HCT116 (cell line): Measurements from ENCODE around the gene AKAP8.

Experiments used
- CTCF ChIP-seq, 3 experiments: fragments of 200-600 bp in 1 of 3; sonication (generic) in 1 of 3; IDR thresholded peaks in 2 of 3; conservative IDR thresholded peaks in 1 of 3; 2 replicates each; pipeline ENCODE4 v1.5.1; 2012 to 2017; ENCODE audit warnings: low read depth in 2 of 3, low read length in 2 of 3, antibody characterized with exemption in 1 of 3, borderline replicate concordance in 1 of 3, control low read depth in 1 of 3, mild to moderate bottlenecking in 1 of 3, mixed read lengths in 1 of 3, mixed run types in 1 of 3, moderate library complexity in 1 of 3; ENCODE audit not compliant: insufficient read depth in 1 of 3
- EZH2 ChIP-seq: fragments of 200-600 bp; sonication (generic); IDR thresholded peaks from 2 replicates; pipeline ENCODE4 v1.6.1; 2017; ENCODE audit warnings: antibody characterized with exemption, mixed run types
- POLR2A ChIP-seq: IDR thresholded peaks from 2 replicates; pipeline ENCODE4 v1.7.0; 2011; ENCODE audit warnings: borderline replicate concordance; ENCODE audit not compliant: insufficient read depth, insufficient read length; ENCODE audit errors: extremely low read depth
- REST ChIP-seq: IDR thresholded peaks from 2 replicates; pipeline ENCODE4 v1.6.1; 2012; ENCODE audit warnings: low read depth
- ZNF274 ChIP-seq: fragments of 200-500 bp; sonication (Bioruptor generic); IDR thresholded peaks from 2 replicates; pipeline ENCODE4 v1.6.1; 2014; ENCODE audit warnings: mild to moderate bottlenecking, low read depth, low read length, inconsistent platforms
- TF ChIP-seq, protein P1 (sequence below): IDR thresholded peaks from 2 replicates; pipeline ENCODE4 v1.6.1; 2011; ENCODE audit warnings: mild to moderate bottlenecking, low read length, moderate library complexity; ENCODE audit not compliant: insufficient replicate concordance; ENCODE audit errors: extremely low read depth
- TF ChIP-seq, protein P2 (sequence below): IDR thresholded peaks from 2 replicates; pipeline ENCODE4 v1.6.1; 2012

GRCh38 chr19:15367439-15367838 is 12.1 kb downstream of the AKAP8 start:
- TF ChIP-seq CTCF (IDR thresholded peaks at IDR 0.05 in 2 of 3, conservative IDR thresholded peaks at IDR 0.05 in 1 of 3; ENCODE audit: borderline replicate concordance in 1 of 3, insufficient read depth in 1 of 3, low read depth in 2 of 3, low read length in 2 of 3), result no peak
- TF ChIP-seq ZNF274, result no peak
- no peak for TF ChIP-seq EZH2
- TF ChIP-seq POLR2A, result no peak
- no peak for TF ChIP-seq REST
- TF ChIP-seq, protein P1, sequence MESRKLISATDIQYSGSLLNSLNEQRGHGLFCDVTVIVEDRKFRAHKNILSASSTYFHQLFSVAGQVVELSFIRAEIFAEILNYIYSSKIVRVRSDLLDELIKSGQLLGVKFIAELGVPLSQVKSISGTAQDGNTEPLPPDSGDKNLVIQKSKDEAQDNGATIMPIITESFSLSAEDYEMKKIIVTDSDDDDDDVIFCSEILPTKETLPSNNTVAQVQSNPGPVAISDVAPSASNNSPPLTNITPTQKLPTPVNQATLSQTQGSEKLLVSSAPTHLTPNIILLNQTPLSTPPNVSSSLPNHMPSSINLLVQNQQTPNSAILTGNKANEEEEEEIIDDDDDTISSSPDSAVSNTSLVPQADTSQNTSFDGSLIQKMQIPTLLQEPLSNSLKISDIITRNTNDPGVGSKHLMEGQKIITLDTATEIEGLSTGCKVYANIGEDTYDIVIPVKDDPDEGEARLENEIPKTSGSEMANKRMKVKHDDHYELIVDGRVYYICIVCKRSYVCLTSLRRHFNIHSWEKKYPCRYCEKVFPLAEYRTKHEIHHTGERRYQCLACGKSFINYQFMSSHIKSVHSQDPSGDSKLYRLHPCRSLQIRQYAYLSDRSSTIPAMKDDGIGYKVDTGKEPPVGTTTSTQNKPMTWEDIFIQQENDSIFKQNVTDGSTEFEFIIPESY, result no peak
- TF ChIP-seq, protein P2, sequence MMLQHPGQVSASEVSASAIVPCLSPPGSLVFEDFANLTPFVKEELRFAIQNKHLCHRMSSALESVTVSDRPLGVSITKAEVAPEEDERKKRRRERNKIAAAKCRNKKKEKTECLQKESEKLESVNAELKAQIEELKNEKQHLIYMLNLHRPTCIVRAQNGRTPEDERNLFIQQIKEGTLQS, result no peak
